Effector memory CD8-positive, alpha-beta T cell (primary cell): Measurements from ENCODE around the gene COPS2.
A peak's percentile ranks its signal among the peaks of the same experiment; 100 is the strongest.

Experiments
- ATAC-seq: fragments of 150-1000 bp; cut with Tn5 transposase; replicated peaks from 2 replicates; pipeline ENCODE4 v1.10.0; 2021; ENCODE audit warnings: mild to moderate bottlenecking, moderate library complexity
- DNase-seq, 3 experiments: peaks; one replicate each; pipeline ENCODE4 v3.0.0; 2021
- H3K27ac Mint-ChIP-seq, 2 donors: one replicate each; pipeline ENCODE4 v1.8.0; 2022; ENCODE audit warnings: mild to moderate bottlenecking in 2 of 2, mixed read lengths in 2 of 2, moderate library complexity in 2 of 2
- H3K27me3 Mint-ChIP-seq, 2 donors: one replicate each; pipeline ENCODE4 v1.8.0; 2022; ENCODE audit warnings: mixed read lengths in 2 of 2
- H3K36me3 Mint-ChIP-seq: one replicate; pipeline ENCODE4 v1.8.0; 2022; ENCODE audit warnings: mild to moderate bottlenecking, moderate library complexity, mixed read lengths; ENCODE audit not compliant: insufficient read depth
- H3K4me1 Mint-ChIP-seq, 2 donors: one replicate each; pipeline ENCODE4 v1.8.0; 2022; ENCODE audit warnings: low read depth in 2 of 2, mixed read lengths in 2 of 2
- H3K4me3 Mint-ChIP-seq, 2 donors: one replicate each; pipeline ENCODE4 v1.8.0; 2022; ENCODE audit warnings: mild to moderate bottlenecking in 2 of 2, mixed read lengths in 2 of 2, moderate library complexity in 2 of 2
- H3K9me3 Mint-ChIP-seq, 2 donors: one replicate each; pipeline ENCODE4 v1.8.0; 2022; ENCODE audit warnings: mixed read lengths in 2 of 2

The COPS2 gene

GRCh38 chr15:49115062-49115461, 40.3 kb downstream of the COPS2 start:
- no peak overlapping the region for H3K27ac Mint-ChIP-seq
- H3K36me3 Mint-ChIP-seq = peaks cover 22% of the 10 kb centered on the region
- DNase-seq = no peak
- no peaks in the 10 kb centered on the region for H3K27me3 Mint-ChIP-seq
- no peak overlapping the region for H3K4me3 Mint-ChIP-seq
- peaks cover 3 to 6% of the 10 kb centered on the region in 2 donors for H3K4me1 Mint-ChIP-seq
- H3K9me3 Mint-ChIP-seq = peaks cover 4 to 7% of the 10 kb centered on the region in 2 donors
- no peak for ATAC-seq

DNA sequence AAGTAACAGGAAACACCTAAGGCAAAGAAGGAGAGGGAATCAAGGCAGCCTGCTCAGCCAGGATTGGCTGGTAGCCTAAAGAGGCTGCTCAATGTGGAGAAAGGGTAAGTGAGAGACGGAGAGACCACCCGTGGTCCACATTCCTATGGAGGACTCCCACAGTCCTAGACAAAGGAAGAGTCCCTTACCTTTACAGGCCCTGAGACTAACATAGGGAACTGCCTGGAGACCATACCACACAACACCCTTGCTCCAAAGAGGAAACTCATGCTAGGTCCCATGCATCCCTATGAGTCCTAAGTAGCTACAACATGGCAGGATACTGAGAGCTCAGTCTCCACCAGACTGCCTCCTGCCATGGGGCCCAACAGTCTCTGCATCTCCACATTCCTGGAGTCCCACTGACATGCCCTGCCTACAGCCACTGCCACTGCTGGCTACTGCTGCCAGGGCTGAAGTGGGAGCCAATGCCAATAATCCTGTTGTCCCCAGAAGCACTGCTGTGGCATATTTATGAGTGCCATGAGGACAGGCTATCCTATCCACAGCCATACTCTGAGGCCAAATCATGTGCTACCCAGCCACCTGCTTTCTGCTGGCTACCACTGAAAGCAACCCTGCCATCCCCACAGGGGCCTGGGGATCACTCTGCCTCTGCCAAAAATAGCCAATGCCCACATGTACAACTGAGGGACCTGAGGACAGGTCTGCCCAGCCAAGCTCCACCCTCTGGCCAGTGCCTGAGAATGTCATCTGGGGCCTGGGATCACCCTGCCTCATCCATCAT, 45.0 kb downstream of the COPS2 start:
- Mint-ChIP-seq H3K27ac (peak overlapping the region in 1 of 2 donors; percentile 56), H3K9me3 (peaks cover 4 to 7% of the 10 kb centered on the region in 2 donors), H3K4me3 (no peak overlapping the region), H3K4me1 (peaks cover 0 to 9% of the 10 kb centered on the region in 2 donors), H3K36me3 (peaks cover 22% of the 10 kb centered on the region), H3K27me3 (no peaks in the 10 kb centered on the region)
- ATAC-seq = no peak
- DNase-seq = no peak

DNA sequence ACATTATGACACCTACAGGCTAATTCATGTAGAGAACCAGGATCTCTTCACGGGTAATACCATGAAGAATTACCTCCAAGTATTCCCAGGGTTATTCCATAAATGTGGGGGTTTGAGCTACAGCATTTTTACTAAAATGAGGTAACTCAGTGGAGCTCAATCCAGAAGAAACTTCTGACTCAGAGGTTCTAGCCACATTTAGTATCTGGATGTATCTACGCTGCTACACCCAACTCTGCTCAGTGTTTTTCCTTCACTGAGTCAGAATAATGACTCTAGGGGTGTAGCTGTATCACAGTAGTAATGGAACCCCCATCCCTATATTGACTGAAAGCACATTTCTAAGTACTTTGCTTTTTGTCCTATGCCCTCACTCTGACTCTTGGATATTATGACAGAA, 52.4 kb downstream of the COPS2 start:
- Mint-ChIP-seq H3K4me3 (no peak overlapping the region), H3K27me3 (no peaks in the 10 kb centered on the region), H3K27ac (no peak overlapping the region), H3K9me3 (no peaks in the 10 kb centered on the region), H3K4me1 (no peaks in the 10 kb centered on the region), H3K36me3 (peaks cover 6% of the 10 kb centered on the region)
- no peak for ATAC-seq
- DNase-seq = no peak

DNA sequence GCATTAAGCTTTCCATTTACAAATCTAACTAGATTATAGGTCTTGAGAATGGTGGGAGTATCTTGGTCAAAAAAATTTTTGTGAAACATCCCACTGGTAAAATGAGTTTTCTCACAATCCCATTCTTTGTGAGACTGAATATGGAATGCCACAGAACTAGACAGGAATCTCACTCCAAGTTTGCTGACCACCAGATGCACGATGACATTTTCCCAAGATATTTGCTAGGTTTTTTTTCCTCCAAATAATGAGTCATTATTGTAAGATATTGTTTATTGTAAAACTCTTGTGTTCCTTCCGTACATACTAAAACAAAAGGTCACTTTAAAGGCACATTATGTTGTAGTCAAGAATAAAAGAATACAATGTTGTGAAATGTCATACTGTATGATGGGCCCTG, 53.9 kb downstream of the COPS2 start:
- Mint-ChIP-seq H3K4me1 (no peaks in the 10 kb centered on the region), H3K27ac (no peak overlapping the region), H3K4me3 (no peak overlapping the region), H3K36me3 (peaks cover 6% of the 10 kb centered on the region), H3K27me3 (no peaks in the 10 kb centered on the region), H3K9me3 (no peaks in the 10 kb centered on the region)
- no peak for DNase-seq
- ATAC-seq = no peak

- Mint-ChIP-seq H3K4me3 (no peak overlapping the region), H3K27ac (no peak overlapping the region), H3K4me1 (no peaks in the 10 kb centered on the region), H3K27me3 (no peaks in the 10 kb centered on the region), H3K9me3 (no peaks in the 10 kb centered on the region), H3K36me3 (no peaks in the 10 kb centered on the region)
- ATAC-seq (no peak), DNase-seq (no peak)
These were observed 59.2 kb downstream of the COPS2 start for GRCh38 chr15:49096090-49096750.

GRCh38 chr15:49094923-49095322, 60.5 kb downstream of the COPS2 start:
- ATAC-seq = no peak
- Mint-ChIP-seq H3K27me3 (no peaks in the 10 kb centered on the region), H3K27ac (no peak overlapping the region), H3K4me1 (no peaks in the 10 kb centered on the region), H3K36me3 (no peaks in the 10 kb centered on the region), H3K9me3 (no peaks in the 10 kb centered on the region), H3K4me3 (no peak overlapping the region)
- DNase-seq = no peak

GRCh38 chr15:49093252-49094105, 61.9 kb downstream of the COPS2 start:
- no peaks in the 10 kb centered on the region for H3K36me3 Mint-ChIP-seq
- no peak overlapping the region for H3K4me3 Mint-ChIP-seq
- H3K27me3 Mint-ChIP-seq = no peaks in the 10 kb centered on the region
- DNase-seq (no peak), ATAC-seq (no peak)
- no peaks in the 10 kb centered on the region for H3K9me3 Mint-ChIP-seq
- no peaks in the 10 kb centered on the region for H3K4me1 Mint-ChIP-seq
- H3K27ac Mint-ChIP-seq = peak overlapping the region in 1 of 2 donors; percentile 3

GRCh38 chr15:49088996-49089395, 66.4 kb downstream of the COPS2 start:
- no peaks in the 10 kb centered on the region for H3K4me1 Mint-ChIP-seq

GRCh38 chr15:49085696-49086459, 69.5 kb downstream of the COPS2 start:
- H3K36me3 Mint-ChIP-seq = no peaks in the 10 kb centered on the region
- ATAC-seq (no peak), DNase-seq (no peak)

More at GRCh38 chr15:49088996-49089395, 66.4 kb downstream of the COPS2 start:
- Mint-ChIP-seq H3K36me3 (no peaks in the 10 kb centered on the region), H3K9me3 (no peaks in the 10 kb centered on the region), H3K4me3 (no peak overlapping the region), H3K27me3 (no peaks in the 10 kb centered on the region), H3K27ac (no peak overlapping the region)
- DNase-seq (no peak), ATAC-seq (no peak)

GRCh38 chr15:49084285-49084570, 71.2 kb downstream of the COPS2 start:
- Mint-ChIP-seq H3K27ac (no peak overlapping the region), H3K27me3 (no peaks in the 10 kb centered on the region), H3K4me1 (no peaks in the 10 kb centered on the region), H3K4me3 (no peak overlapping the region), H3K9me3 (no peaks in the 10 kb centered on the region), H3K36me3 (no peaks in the 10 kb centered on the region)
- ATAC-seq (no peak), DNase-seq (no peak)

More at GRCh38 chr15:49085696-49086459, 69.5 kb downstream of the COPS2 start:
- H3K4me1 Mint-ChIP-seq = no peaks in the 10 kb centered on the region
- H3K4me3 Mint-ChIP-seq = no peak overlapping the region
- no peaks in the 10 kb centered on the region for H3K27me3 Mint-ChIP-seq
- H3K27ac Mint-ChIP-seq = no peak overlapping the region
- H3K9me3 Mint-ChIP-seq = no peaks in the 10 kb centered on the region

- H3K27me3 Mint-ChIP-seq = no peaks in the 10 kb centered on the region
- ATAC-seq = no peak
These were observed 71.8 kb downstream of the COPS2 start for GRCh38 chr15:49083401-49084284.

DNA sequence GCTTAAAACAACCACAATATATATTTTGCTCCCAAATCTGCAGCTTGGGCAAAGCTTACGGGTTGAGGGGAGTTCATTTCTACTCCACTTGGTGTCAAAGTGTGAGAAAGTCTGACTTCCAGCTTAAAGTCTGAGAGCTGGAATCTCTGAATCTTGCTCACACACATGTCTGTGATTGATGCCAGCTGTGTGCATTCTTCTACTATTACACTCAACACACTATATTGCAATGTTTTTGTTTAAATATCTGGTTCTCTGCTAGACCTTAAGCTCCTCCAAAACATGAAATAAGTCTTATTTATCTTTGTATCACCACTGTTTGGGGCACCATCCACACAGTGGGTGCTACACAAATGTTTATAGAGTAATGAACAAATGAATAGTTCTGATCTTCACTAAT, 72.4 kb downstream of the COPS2 start:
- no peak overlapping the region for H3K4me3 Mint-ChIP-seq
- H3K27ac Mint-ChIP-seq = no peak overlapping the region
- H3K4me1 Mint-ChIP-seq = no peaks in the 10 kb centered on the region
- no peaks in the 10 kb centered on the region for H3K27me3 Mint-ChIP-seq
- H3K9me3 Mint-ChIP-seq = no peaks in the 10 kb centered on the region
- DNase-seq = no peak
- ATAC-seq = no peak
- H3K36me3 Mint-ChIP-seq = no peaks in the 10 kb centered on the region

More at GRCh38 chr15:49083401-49084284, 71.8 kb downstream of the COPS2 start:
- DNase-seq = no peak
- Mint-ChIP-seq H3K36me3 (no peaks in the 10 kb centered on the region), H3K4me3 (no peak overlapping the region), H3K4me1 (no peaks in the 10 kb centered on the region), H3K9me3 (no peaks in the 10 kb centered on the region), H3K27ac (no peak overlapping the region)
